Colonic mucosa (tissue), 4 donors: ENCODE measurements around the gene PSG2. TPM values are rescaled to one million over a fixed set of nuclear protein-coding genes. Genes with fewer than 3 reads are reported as not detected.
"Not testable (repeated sequence)": the region's sequence is repeated elsewhere in the genome, so short reads cannot be mapped to it uniquely, and the experiment has no call there.

ENCODE experiments used
- DNase-seq: peaks from one replicate; pipeline ENCODE4 v3.0.0-alpha.2; 2020
- H3K27ac ChIP-seq: fragments of 200-600 bp; one replicate; pipeline ENCODE4 v1.8.0; 2021
- H3K27me3 ChIP-seq: fragments of 200-600 bp; one replicate; pipeline ENCODE4 v1.8.0; 2021
- H3K36me3 ChIP-seq: fragments of 200-600 bp; one replicate; pipeline ENCODE4 v1.8.0; 2021
- H3K4me1 ChIP-seq: fragments of 200-600 bp; one replicate; pipeline ENCODE4 v1.8.0; 2021; ENCODE audit warnings: mild to moderate bottlenecking
- H3K4me3 ChIP-seq: fragments of 200-600 bp; one replicate; pipeline ENCODE4 v1.8.0; 2021
- H3K9ac ChIP-seq, 2 donors: one replicate each; pipeline ENCODE4 v1.7.0; 2013; ENCODE audit warnings: control low read depth in 2 of 2, low read depth in 2 of 2, low read length in 2 of 2
- H3K9me3 ChIP-seq: fragments of 200-600 bp; one replicate; pipeline ENCODE4 v1.8.0; 2021
- intact Hi-C: fragments of 100-400 bp; cut with DNase I; formaldehyde crosslinking; loops from one replicate; pipeline ENCODE4 v1.14.1; 2022
- total RNA-seq, 2 donors: library from RNA; stranded (reverse); fragmentation: NEBNext Ultra II Directional in 1 of 2; extraction: Animal tissue kit (Norgen Biotek cat#: 25700) in 1 of 2; gene quantifications; one replicate each; pipeline ENCODE4 v1.2.1, GENCODE V29; 2021
- TF ChIP-seq, protein P1 (sequence below): fragments of 200-600 bp; IDR thresholded peaks from one replicate; pipeline ENCODE4 v1.8.0; 2022; ENCODE audit warnings: antibody characterized with exemption, mild to moderate bottlenecking
- donor health status: healthy.
- donor health status: DM: no; HTN: no; CAD: no.
- donor health status: DM: no; HTN: no; CAD: no.

PSG2 gene
- total RNA-seq, 2 donors from 2014 or later = not detected

DNA sequence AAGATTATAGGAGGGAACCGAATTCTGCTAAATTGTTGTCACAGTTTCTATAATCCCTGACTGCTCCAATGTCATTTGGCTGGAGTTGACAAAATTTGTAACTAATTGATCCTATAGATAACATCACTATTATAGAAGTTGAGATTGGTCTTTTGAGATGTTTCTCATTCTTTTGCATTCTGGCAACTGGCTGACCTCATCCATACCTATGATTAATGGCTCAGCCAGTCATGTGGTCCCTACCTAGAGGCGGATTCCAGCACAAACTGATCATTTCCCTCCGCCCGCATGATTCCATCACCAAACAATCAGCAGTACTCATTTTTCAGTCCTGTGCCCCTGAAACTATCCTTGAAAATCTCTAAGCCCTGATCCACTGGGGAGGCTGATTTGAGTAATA is 4.2 kb downstream of the PSG2 start:
- no peaks in the 10 kb centered on the region for H3K4me1 ChIP-seq
- H3K9me3 ChIP-seq = no peaks in the 10 kb centered on the region
- H3K9ac ChIP-seq = no peak overlapping the region
- no peak overlapping the region for H3K27ac ChIP-seq
- DNase-seq = no peak
- no peaks in the 10 kb centered on the region for H3K36me3 ChIP-seq
- no peak overlapping the region for H3K4me3 ChIP-seq
- intact Hi-C loops = no loop called here
- TF ChIP-seq, protein P1, sequence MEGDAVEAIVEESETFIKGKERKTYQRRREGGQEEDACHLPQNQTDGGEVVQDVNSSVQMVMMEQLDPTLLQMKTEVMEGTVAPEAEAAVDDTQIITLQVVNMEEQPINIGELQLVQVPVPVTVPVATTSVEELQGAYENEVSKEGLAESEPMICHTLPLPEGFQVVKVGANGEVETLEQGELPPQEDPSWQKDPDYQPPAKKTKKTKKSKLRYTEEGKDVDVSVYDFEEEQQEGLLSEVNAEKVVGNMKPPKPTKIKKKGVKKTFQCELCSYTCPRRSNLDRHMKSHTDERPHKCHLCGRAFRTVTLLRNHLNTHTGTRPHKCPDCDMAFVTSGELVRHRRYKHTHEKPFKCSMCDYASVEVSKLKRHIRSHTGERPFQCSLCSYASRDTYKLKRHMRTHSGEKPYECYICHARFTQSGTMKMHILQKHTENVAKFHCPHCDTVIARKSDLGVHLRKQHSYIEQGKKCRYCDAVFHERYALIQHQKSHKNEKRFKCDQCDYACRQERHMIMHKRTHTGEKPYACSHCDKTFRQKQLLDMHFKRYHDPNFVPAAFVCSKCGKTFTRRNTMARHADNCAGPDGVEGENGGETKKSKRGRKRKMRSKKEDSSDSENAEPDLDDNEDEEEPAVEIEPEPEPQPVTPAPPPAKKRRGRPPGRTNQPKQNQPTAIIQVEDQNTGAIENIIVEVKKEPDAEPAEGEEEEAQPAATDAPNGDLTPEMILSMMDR = no peak
- no peaks in the 10 kb centered on the region for H3K27me3 ChIP-seq

GRCh38 chr19:43077881-43078280 is 4.6 kb downstream of the PSG2 start:
- H3K36me3 ChIP-seq, H3K9ac ChIP-seq, H3K9me3 ChIP-seq, H3K27ac ChIP-seq, DNase-seq, H3K4me3 ChIP-seq, H3K4me1 ChIP-seq, intact Hi-C loops, H3K27me3 ChIP-seq: not testable (repeated sequence)

DNA sequence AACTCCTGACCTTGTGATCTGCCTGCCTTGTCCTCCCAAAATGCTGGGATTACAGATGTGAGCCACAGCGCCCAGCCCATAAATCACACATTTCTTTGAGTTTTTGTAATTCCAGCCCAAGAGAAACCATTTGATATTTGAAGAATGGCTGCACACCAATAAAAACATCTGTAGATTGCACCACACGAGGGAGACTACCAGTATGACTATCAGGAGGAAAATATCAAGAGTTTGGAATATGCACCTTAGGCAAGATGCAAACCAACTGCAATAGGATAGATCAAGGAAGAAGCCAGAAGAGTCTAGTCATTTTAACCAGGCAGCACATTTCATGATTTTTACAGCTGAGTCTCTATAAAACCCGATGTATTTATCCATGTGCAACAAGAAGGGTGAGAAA is 20.1 kb downstream of the PSG2 start:
- not testable (repeated sequence) for H3K27ac ChIP-seq, H3K9me3 ChIP-seq, H3K27me3 ChIP-seq

GRCh38 chr19:43061326-43061725 is 21.2 kb downstream of the PSG2 start:
- intact Hi-C loops, H3K27ac ChIP-seq, H3K4me1 ChIP-seq, H3K9me3 ChIP-seq, H3K36me3 ChIP-seq, H3K9ac ChIP-seq, DNase-seq, H3K4me3 ChIP-seq, H3K27me3 ChIP-seq: not testable (repeated sequence)

More for the DNA sequence above, 20.1 kb downstream of the PSG2 start:
- H3K9ac ChIP-seq, H3K36me3 ChIP-seq, H3K4me3 ChIP-seq, H3K4me1 ChIP-seq, intact Hi-C loops, DNase-seq: not testable (repeated sequence)

GRCh38 chr19:43060254-43060653 is 22.2 kb downstream of the PSG2 start:
- H3K4me1 ChIP-seq, DNase-seq, H3K36me3 ChIP-seq, H3K27me3 ChIP-seq, intact Hi-C loops, H3K9me3 ChIP-seq, H3K27ac ChIP-seq, H3K4me3 ChIP-seq, H3K9ac ChIP-seq: not testable (repeated sequence)

DNA sequence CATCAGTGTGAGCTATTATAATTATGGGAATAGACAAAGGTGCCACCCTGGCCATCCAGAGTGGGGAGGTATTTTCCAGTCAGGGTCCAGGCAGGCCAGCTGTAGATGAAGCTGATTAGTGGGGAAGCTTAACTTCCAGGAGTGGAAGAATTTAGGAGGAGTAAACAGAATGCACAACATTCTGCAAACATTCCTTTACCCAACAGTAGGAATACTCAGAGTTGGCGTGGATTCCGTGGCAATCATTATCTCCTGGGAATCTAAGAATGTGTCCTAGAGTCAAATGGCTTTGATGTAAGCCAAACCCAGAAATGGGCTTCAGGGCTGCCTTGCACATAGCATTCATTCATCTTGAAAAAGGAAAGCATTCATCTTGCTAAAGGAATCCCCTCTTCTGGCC is 23.0 kb downstream of the PSG2 start:
- H3K9ac ChIP-seq, H3K27ac ChIP-seq, H3K27me3 ChIP-seq, H3K36me3 ChIP-seq, H3K4me1 ChIP-seq, DNase-seq, H3K4me3 ChIP-seq, intact Hi-C loops, H3K9me3 ChIP-seq: not testable (repeated sequence)

GRCh38 chr19:43058440-43058839 is 24.1 kb downstream of the PSG2 start:
- H3K27ac ChIP-seq, H3K36me3 ChIP-seq, DNase-seq, H3K9me3 ChIP-seq, intact Hi-C loops, H3K4me3 ChIP-seq, H3K4me1 ChIP-seq, H3K27me3 ChIP-seq, H3K9ac ChIP-seq: not testable (repeated sequence)

GRCh38 chr19:43047966-43048365 is 34.5 kb downstream of the PSG2 start:
- H3K4me3 ChIP-seq, H3K9me3 ChIP-seq, intact Hi-C loops, DNase-seq, H3K27ac ChIP-seq, H3K27me3 ChIP-seq, H3K9ac ChIP-seq, H3K4me1 ChIP-seq, H3K36me3 ChIP-seq: not testable (repeated sequence)

DNA sequence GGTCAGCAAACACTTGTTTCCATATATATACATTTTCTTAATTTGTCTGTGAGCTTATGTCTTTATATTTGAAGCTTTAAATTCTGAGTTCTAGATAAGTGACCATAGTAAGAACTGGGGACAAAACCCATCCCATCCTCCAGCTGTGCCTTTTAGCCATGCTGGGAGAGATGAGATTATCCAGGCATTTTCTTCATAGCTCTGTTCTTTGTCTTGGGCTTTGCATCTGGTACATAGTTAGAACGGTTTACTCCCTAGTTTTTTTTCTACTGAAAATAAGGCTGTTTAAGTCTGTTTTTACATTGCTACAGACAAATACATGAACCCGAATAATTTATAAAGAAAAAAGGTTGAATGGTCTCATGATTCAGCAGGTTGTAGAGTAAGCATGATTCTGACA is 35.9 kb downstream of the PSG2 start:
- H3K9me3 ChIP-seq, DNase-seq, H3K27ac ChIP-seq, H3K9ac ChIP-seq, H3K4me1 ChIP-seq, intact Hi-C loops, H3K4me3 ChIP-seq, H3K36me3 ChIP-seq, H3K27me3 ChIP-seq: not testable (repeated sequence)

GRCh38 chr19:43043492-43044180 is 38.9 kb downstream of the PSG2 start:
- H3K27ac ChIP-seq, H3K9ac ChIP-seq, H3K9me3 ChIP-seq, DNase-seq, H3K36me3 ChIP-seq, H3K4me1 ChIP-seq, H3K4me3 ChIP-seq, H3K27me3 ChIP-seq, intact Hi-C loops: not testable (repeated sequence)

- H3K9me3 ChIP-seq, H3K36me3 ChIP-seq, DNase-seq, H3K9ac ChIP-seq, H3K4me3 ChIP-seq, H3K4me1 ChIP-seq, H3K27me3 ChIP-seq, H3K27ac ChIP-seq, intact Hi-C loops: not testable (repeated sequence)
Observed at GRCh38 chr19:43031645-43032044, 50.9 kb downstream of the PSG2 start.
